HK-2 (cell line): ENCODE data around the gene TRPM1.

Experiments
- DNase-seq: peaks from one replicate; pipeline ENCODE4 v3.0.0-alpha.2; 2018; ENCODE audit not compliant: unreplicated experiment

Gene TRPM1

GRCh38 chr15:31083370-31083780 is 18.1 kb downstream of the TRPM1 start:
- DNase-seq, result no peak

DNA sequence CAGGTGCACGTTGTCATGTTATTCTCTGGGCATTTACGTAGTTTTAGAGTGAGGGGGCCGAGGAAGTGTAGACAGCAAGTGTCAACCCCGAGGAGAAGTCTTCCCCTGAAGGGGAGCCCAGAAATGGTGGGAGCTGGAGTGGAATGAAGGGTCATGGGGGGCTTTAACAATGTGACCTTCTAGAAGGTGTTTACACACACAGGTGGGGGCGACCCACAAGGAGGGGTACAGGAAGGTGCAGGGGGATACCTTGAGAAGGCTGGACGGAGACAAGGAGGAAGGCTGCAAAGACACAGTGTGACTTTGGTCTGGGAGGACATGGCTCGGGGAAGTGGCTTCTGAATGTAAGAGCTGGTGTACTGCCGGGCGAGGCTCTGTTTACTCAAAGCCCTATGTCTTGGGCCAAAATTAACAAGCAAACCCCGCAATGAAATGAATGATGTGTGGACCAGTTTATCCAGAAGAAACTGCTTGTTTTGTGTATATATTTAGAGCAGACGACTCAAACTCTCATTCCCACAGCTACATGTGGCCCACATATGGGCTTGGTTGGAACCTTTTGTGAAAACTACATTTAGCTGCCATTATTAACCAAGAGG is 18.7 kb downstream of the TRPM1 start:
- no peak for DNase-seq

DNA sequence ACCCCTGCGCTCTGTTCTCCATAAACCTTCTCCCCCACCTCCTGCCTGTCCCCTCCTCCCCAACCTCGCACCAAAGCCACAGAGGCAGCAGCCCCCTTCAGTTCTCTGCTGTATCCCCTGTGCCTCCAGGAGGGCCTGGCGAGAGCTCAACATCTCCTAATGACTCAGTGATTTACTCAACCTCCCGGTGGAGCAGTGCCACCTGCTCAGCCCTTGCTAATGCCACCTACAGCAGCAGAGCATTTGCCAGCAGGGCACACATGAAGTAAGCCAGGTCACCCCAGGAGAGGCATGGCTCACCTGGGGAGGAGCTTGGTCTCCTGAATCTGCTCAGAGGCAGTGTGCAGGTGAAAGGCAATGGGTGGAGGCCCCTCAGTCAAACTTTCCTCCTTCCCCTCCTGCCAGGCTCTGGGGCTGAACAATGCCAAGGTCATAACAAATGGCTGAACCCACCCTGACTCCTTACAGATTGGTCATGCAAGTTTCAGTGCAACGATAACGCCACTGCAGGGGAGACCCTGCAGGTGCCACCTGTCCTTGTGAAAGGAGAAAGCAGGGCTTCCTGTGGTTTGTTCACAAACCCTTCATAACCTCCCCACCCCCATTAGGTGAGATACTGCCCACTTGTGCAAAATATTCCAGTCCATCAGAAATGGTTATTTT is 19.8 kb downstream of the TRPM1 start:
- DNase-seq, result no peak

DNA sequence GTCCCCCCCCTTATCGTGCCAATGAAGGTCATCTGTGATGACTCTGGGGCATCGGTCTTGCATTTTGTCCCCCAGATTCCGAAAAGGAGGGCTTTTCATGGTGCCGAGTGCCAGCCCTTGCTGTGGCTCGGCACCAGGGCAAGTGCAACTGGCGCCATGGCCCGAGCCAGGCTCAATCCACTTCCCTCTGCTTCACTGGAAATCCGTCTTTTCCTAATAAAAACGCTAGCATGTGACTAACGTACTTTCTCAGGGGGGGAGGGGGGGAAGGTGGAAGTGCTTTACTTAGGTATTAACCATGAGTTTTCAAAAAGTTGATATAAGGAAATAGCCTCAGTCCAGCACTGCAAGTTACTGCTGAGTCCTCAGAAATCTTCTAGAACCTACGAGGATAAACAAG is 20.5 kb downstream of the TRPM1 start:
- no peak for DNase-seq

DNA sequence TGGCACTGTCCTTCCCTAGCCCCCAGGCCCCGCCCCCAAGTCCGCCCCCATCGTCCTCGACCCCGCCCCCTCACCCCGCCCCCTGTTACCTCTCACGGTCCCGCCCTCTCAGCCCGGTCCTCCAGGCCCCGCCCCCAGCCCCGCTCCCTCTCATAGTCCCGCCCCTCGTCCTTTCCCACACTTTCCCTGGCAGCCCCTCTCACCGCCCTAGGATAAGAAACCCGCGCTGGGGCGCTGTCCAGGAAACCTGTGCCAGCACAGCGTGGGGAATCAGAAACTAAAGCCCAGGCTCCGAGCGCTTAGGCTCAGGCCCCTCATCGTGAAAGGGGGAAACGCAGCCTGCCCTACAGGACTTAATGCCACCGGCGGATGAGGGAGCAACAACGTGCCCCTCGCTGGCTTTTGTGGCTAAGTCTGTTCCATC is 20.9 kb downstream of the TRPM1 start:
- DNase-seq, result no peak

DNA sequence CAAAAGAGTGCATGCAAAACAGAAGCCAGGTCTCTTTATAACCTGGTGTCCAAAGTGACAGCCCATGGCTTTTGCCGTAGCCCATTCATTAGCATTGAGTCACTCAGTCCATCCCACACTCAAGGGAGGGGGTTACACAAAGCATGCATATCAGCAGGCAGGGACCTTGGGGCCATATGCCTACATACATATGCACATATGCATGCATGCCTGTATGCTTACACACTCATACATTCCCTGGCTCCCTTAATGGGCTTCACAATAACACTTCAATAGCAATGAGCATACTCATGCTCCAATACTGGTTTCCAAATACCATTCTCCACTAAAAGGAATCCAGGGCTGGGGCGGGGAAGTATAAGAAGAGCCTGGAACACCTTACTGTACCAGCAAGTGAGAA is 22.0 kb downstream of the TRPM1 start:
- no peak for DNase-seq

- no peak for DNase-seq
Measured at GRCh38 chr15:31078471-31078870, 23.1 kb downstream of the TRPM1 start.

- DNase-seq, result no peak
Measured at GRCh38 chr15:31077941-31078340, 23.6 kb downstream of the TRPM1 start.

DNA sequence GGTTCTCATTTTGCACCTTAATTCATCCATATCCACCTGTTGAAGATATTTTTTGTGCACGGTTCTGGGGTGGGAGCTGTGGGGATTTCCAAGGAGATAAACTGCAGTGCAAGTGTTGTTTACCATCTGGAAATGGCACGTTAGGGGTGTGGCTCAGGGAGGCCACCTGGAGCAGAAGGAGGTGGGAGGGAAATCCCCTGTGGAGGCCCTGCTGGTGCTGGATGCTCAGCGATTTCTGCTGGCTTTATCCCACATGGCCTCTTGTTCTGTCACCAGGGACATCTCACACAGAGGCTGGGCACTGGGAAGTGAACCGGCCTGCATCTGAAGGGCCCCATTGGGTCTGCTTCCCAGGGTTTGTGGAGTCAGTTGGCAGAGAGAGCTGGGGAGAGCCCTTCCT is 24.3 kb downstream of the TRPM1 start:
- DNase-seq, result no peak

- no peak for DNase-seq
Measured at GRCh38 chr15:31074321-31074720, 27.2 kb downstream of the TRPM1 start.

GRCh38 chr15:31070867-31071266 is 30.7 kb downstream of the TRPM1 start:
- no peak for DNase-seq

GRCh38 chr15:31069360-31070000 is 32.0 kb downstream of the TRPM1 start:
- DNase-seq, result no peak

DNA sequence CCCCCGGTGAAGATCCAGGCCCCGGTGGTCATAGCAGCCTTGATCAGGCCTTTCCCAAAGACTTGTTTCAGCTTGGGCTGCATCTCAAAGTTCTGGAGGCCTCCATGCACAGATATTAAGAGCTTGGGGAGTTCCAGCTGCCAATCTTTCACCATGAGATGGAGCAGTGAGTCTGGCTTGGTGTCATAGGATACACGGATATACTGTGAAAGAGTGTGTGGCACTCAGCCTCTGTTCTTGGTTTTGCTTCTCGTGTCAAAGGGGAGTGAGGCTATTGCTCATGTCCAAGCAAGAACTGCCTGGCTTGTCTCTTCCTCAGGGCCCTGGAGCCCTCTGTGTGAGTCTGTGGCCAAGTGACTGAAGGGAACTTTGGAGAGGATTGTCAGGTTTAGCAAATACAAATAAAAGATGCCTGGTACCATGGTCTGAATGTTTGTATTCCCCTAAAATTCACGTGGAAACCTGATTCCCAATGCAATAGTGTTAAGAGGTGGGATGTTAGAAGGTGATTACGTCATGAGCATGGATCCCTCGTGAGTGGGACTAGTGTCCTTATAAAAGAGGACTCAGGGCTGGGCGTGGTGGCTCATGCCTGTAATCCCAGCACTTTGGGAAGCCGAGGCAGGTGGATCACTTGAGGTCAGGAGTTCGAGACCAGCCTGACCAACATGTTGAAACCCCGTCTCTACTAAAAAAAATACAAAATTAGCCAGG is 33.5 kb downstream of the TRPM1 start:
- DNase-seq, result no peak

GRCh38 chr15:31065824-31066223 is 35.7 kb downstream of the TRPM1 start:
- DNase-seq, result no peak

- DNase-seq, result no peak
Measured at GRCh38 chr15:31062911-31063310, 38.6 kb downstream of the TRPM1 start.

GRCh38 chr15:31062310-31062847 is 39.1 kb downstream of the TRPM1 start:
- DNase-seq, result no peak

DNA sequence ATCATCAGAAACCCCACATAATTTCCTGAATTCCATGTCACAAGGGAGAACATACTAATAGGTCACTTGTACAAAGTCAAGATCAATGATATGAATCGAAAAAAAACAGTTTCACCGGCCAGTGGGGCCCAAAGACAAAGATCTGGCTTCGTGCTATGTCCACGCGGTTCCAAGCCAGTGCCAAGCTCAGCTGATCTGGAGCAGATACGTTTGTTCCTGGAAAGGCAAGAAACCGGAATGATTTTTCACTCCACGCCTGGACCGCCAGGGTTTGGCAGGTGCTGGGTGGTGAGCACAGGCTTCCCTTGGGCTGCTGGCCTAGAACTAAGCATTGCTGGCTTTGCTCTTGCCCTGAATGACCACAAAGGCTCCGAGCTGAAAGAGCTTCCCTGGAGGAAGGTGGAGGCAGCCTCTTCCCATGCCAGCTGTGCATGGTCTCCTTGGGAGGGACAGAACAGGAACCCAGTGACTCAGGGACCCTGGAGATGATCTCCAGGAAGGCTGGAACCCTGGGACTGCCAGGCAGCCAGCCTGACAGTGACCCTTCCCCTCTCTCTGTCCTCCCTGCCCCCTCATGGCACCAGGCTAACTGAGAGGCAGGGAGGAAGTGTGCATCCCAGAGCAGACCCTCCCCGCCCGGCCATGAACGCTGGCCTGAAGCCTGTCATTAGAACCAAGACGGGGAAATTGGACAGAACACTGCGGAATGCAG is 40.9 kb downstream of the TRPM1 start:
- no peak for DNase-seq

- DNase-seq, result no peak
Measured at GRCh38 chr15:31058236-31058962, 43.1 kb downstream of the TRPM1 start.

- DNase-seq, result no peak
Measured at GRCh38 chr15:31051496-31052080, 49.9 kb downstream of the TRPM1 start.

DNA sequence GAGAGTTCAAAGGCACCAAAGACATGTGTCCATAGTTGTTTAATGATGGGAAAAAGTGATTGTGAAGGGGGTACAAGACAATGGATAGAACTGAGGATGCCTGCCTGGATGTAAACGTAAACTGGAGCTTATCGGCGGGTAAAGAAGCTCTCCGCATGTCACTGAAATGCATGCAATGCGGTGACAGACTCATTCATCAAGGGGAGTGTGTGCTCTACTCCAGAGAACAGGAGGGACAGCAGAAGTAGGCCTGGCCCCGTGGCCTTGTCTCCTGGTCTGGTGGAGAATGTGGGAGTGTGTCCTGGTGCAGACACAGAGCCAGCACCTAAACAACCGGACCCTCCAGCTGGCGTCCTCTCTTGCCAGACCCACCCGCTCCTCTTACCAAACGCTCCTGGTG is 50.6 kb downstream of the TRPM1 start:
- no peak for DNase-seq
